K562 (cell line): ENCODE measurements around the gene CLIP2. TPM values are rescaled to one million over a fixed set of nuclear protein-coding genes. Genes with fewer than 3 reads are reported as not detected.

Experiments
- BRF1 ChIP-seq: IDR thresholded peaks from 3 replicates; pipeline ENCODE4 v1.6.1; 2011; ENCODE audit warnings: borderline replicate concordance, mild to moderate bottlenecking; ENCODE audit not compliant: insufficient read length; ENCODE audit errors: extremely low read depth
- CC2D1A ChIP-seq: fragments of 450-650 bp; IDR thresholded peaks from 2 replicates; pipeline ENCODE4 v1.6.1; 2017; ENCODE audit warnings: mild to moderate bottlenecking
- FOXA3 ChIP-seq, 2 experiments: fragments of 450-650 bp in 1 of 2; sonication (generic) in 1 of 2; formaldehyde crosslinking; IDR thresholded peaks in 1 of 2; conservative IDR thresholded peaks in 1 of 2; 2 replicates each; pipeline versions ENCODE4 v1.4.0 to v1.8.0; 2020 to 2022; ENCODE audit warnings: mild to moderate bottlenecking in 2 of 2, missing genetic modification reagents in 1 of 2
- MBD1 ChIP-seq: fragments of 250-450 bp; sonication (Bioruptor Pico); IDR thresholded peaks from 2 replicates; pipeline ENCODE4 v1.8.0; 2022; ENCODE audit warnings: inconsistent platforms
- MYC ChIP-seq, 2 experiments: fragments of 250-450 bp in 1 of 2; sonication (Bioruptor Pico) in 1 of 2; IDR thresholded peaks; 2 replicates each; pipeline versions ENCODE4 v1.5.1 to v1.6.1; 2012 to 2021; ENCODE audit warnings: low read depth in 2 of 2, borderline replicate concordance in 1 of 2, improper control_type of control experiment in 1 of 2, low read length in 1 of 2, mild to moderate bottlenecking in 1 of 2, moderate library complexity in 1 of 2
- NEUROD1 ChIP-seq: fragments of 150-350 bp; IDR thresholded peaks from 2 replicates; pipeline ENCODE4 v1.6.1; 2014; ENCODE audit warnings: borderline replicate concordance, low read length, low read depth; ENCODE audit not compliant: partially characterized antibody
- NRF1 ChIP-seq, 2 experiments: fragments of 450-650 bp; IDR thresholded peaks in 1 of 2; conservative IDR thresholded peaks in 1 of 2; 2 replicates each; pipeline ENCODE4 v1.6.1; 2014; ENCODE audit warnings: mild to moderate bottlenecking in 2 of 2
- PHB ChIP-seq: fragments of 250-450 bp; sonication (Bioruptor Pico); IDR thresholded peaks from 2 replicates; pipeline ENCODE4 v1.5.0; 2021
- PTRF ChIP-seq: fragments of 450-650 bp; IDR thresholded peaks from 2 replicates; pipeline ENCODE4 v1.6.1; 2016; ENCODE audit warnings: mild to moderate bottlenecking, missing genetic modification characterization, missing compliant biosample characterization
- RFX1 ChIP-seq: fragments of 450-650 bp; IDR thresholded peaks from 2 replicates; pipeline ENCODE4 v1.6.1; 2016; ENCODE audit warnings: mild to moderate bottlenecking, moderate library complexity
- SRSF1 ChIP-seq: fragments of 200-400 bp; formaldehyde crosslinking; IDR thresholded peaks from 2 replicates; pipeline ENCODE4 v1.6.1; 2017; ENCODE audit warnings: mild to moderate bottlenecking, low read depth, low read length, moderate library complexity
- TSC22D4 ChIP-seq: fragments of 450-650 bp; IDR thresholded peaks from 2 replicates; pipeline ENCODE4 v1.6.1; 2016; ENCODE audit warnings: missing genetic modification characterization, missing biosample characterization, control low read depth
- ZNF197 ChIP-seq: fragments of 200-800 bp; sonication (Bioruptor generic); IDR thresholded peaks from 2 replicates; pipeline ENCODE4 v1.6.1; 2016; ENCODE audit warnings: low read depth, missing genetic modification characterization, missing compliant biosample characterization
- ZNF655 ChIP-seq: fragments of 250-450 bp; sonication (Bioruptor Pico); IDR thresholded peaks from 2 replicates; pipeline ENCODE4 v1.5.0; 2021
- polyA plus RNA-seq, 8 experiments: library from polyadenylated mRNA; depleted of rRNA in 4 of 8; stranded (reverse) in 5 of 8; unstranded in 3 of 8; fragments of >200 nt; fragmentation: Nextera tagmentation in 2 of 8; fragmentation: Illumina TruSeq in 1 of 8; extraction: Ambion mirVana in 2 of 8; extraction: Trizol in 1 of 8; gene quantifications; 2 replicates each; pipeline versions ENCODE4 v1.2.1 to v1.2.3, GENCODE V29; 2011 to 2014; ENCODE audit warnings: inconsistent platforms in 1 of 8, missing spikeins in 1 of 8
- total RNA-seq, 7 experiments: library from RNA; depleted of rRNA in 6 of 7; stranded (reverse); fragments of >200 nt in 6 of 7; fragmentation: Illumina TruSeq in 2 of 7; extraction: Trizol in 2 of 7; gene quantifications; 2 replicates each; pipeline versions ENCODE4 v1.2.1 to v1.2.3, GENCODE V29; 2011 to 2021; ENCODE audit warnings: low replicate concordance in 1 of 7

Gene CLIP2
- total and polyA plus RNA-seq, 9 of the 15 experiments (the other 6 are each of a cell fraction or from before 2014, with no cell fraction given), result 0.07 to 5.4 (median 2.1) TPM

GRCh38 chr7:74272305-74273038 is 16.7 kb upstream of the CLIP2 start (continued):
- no peak for TF ChIP-seq ZNF655 (CRISPR knock-in tag)
- no peak for TF ChIP-seq TSC22D4 (tag)
- TF ChIP-seq CC2D1A, result no peak
- TF ChIP-seq PHB (CRISPR knock-in tag), result no peak
- TF ChIP-seq FOXA3 (CRISPR knock-in tag; conservative IDR thresholded peaks at IDR 0.05 in 1 of 2, IDR thresholded peaks at IDR 0.05 in 1 of 2), result no peak
- TF ChIP-seq ZNF197, result no peak
- TF ChIP-seq MBD1 (CRISPR knock-in tag), result no peak
- TF ChIP-seq PTRF (tag), result no peak
- 0 out of 4 replicates have a peak, but pooled peaks of 1 of the 2 experiments have one; percentile 12 for TF ChIP-seq NRF1 (conservative IDR thresholded peaks at IDR 0.05 in 1 of 2, IDR thresholded peaks at IDR 0.05 in 1 of 2)
- TF ChIP-seq BRF1, result no peak
- no peak for TF ChIP-seq NEUROD1
- TF ChIP-seq RFX1, result no peak
- no peak for TF ChIP-seq SRSF1
- no peak for TF ChIP-seq MYC (IDR thresholded peaks at IDR 0.05; ENCODE audit: low read depth, low read length)
- no peak for TF ChIP-seq MYC (CRISPR knock-in tag; IDR thresholded peaks at IDR 0.05; ENCODE audit: borderline replicate concordance, low read depth)
